MCF 10A (cell line): ENCODE data around the gene SLC26A4. TPM values are rescaled to one million over a fixed set of nuclear protein-coding genes. Genes with fewer than 3 reads are reported as not detected.

Source experiments
- BruUV-seq: library from RNA; stranded (reverse); fragments of 400-500 nt; replicated peaks from 2 replicates; lab custom pipeline; 2021; lab: Mats Ljungman, UMichigan
- CTCF ChIA-PET: fragments of 300-600 bp; sonication (Branson Sonifier 250); formaldehyde crosslinking; extraction: SDS; loops from one replicate; lab custom pipeline; 2021; ENCODE audit warnings: antibody characterized with exemption, inconsistent platforms; lab: Yijun Ruan, JAX
- POLR2A ChIA-PET: fragments of 300-600, 350-650 bp; sonication (Branson Sonifier 250); formaldehyde crosslinking; extraction: SDS; loops from one replicate; lab custom pipeline; 2020; ENCODE audit warnings: antibody characterized with exemption, inconsistent platforms; lab: Yijun Ruan, JAX
- DNase-seq: peaks from one replicate; pipeline ENCODE4 v3.0.0-alpha.2; 2018; ENCODE audit not compliant: unreplicated experiment
- H3K27ac Mint-ChIP-seq: one replicate; pipeline ENCODE4 v1.8.0; 2022; ENCODE audit warnings: mild to moderate bottlenecking, low read depth, mixed read lengths; ENCODE audit not compliant: unreplicated experiment
- H3K27me3 Mint-ChIP-seq: one replicate; pipeline ENCODE4 v1.8.0; 2022; ENCODE audit warnings: mixed read lengths; ENCODE audit not compliant: insufficient read depth, unreplicated experiment
- H3K36me3 Mint-ChIP-seq: one replicate; pipeline ENCODE4 v1.8.0; 2022; ENCODE audit warnings: mild to moderate bottlenecking, moderate library complexity, mixed read lengths; ENCODE audit not compliant: insufficient read depth, unreplicated experiment
- H3K4me1 Mint-ChIP-seq: one replicate; pipeline ENCODE4 v1.8.0; 2022; ENCODE audit warnings: mixed read lengths; ENCODE audit not compliant: insufficient read depth, unreplicated experiment
- H3K4me3 Mint-ChIP-seq: one replicate; pipeline ENCODE4 v1.8.0; 2022; ENCODE audit warnings: mild to moderate bottlenecking, moderate library complexity, mixed read lengths; ENCODE audit not compliant: unreplicated experiment
- H3K9me3 Mint-ChIP-seq: one replicate; pipeline ENCODE4 v1.8.0; 2022; ENCODE audit warnings: mixed read lengths; ENCODE audit not compliant: unreplicated experiment
- CTCF ChIP-seq: fragments of 200-600 bp; IDR thresholded peaks from one replicate; pipeline ENCODE4 v1.8.0; 2022; ENCODE audit warnings: antibody characterized with exemption, mild to moderate bottlenecking; ENCODE audit not compliant: unreplicated experiment
- intact Hi-C: fragments of 100-400 bp; cut with micrococcal nuclease; formaldehyde crosslinking; loops from 2 replicates; pipeline ENCODE4 v1.14.1; 2022
- total RNA-seq: library from RNA; stranded (reverse); gene quantifications from 2 replicates; pipeline ENCODE4 v1.2.3, GENCODE V29; 2022

SLC26A4 gene
- total RNA-seq, 1 experiment from 2014 or later: 0.21 TPM

GRCh38 chr7:107691716-107692115 lies 31.1 kb downstream of the SLC26A4 start:
- no peak overlapping the region for H3K4me3 Mint-ChIP-seq
- peaks cover 20% of the 10 kb centered on the region for H3K4me1 Mint-ChIP-seq
- intact Hi-C loops: no loop called here
- no peaks in the 10 kb centered on the region for H3K36me3 Mint-ChIP-seq
- H3K27me3 Mint-ChIP-seq: no peaks in the 10 kb centered on the region
- ChIA-PET POLR2A (interaction anchor here (0.7 kb wide), 1 partner anchor 11 kb away, joined by 3 read pairs; no protein-coding TSS in a partner anchor), CTCF (no interaction called here)
- no peaks in the 10 kb centered on the region for H3K9me3 Mint-ChIP-seq
- no peak for DNase-seq
- TF ChIP-seq CTCF: no peak
- no TSS peak for BruUV-seq
- H3K27ac Mint-ChIP-seq: no peak overlapping the region

- DNase-seq: no peak
- no TSS peak for BruUV-seq
- H3K4me3 Mint-ChIP-seq: no peak overlapping the region
- no peak overlapping the region for H3K27ac Mint-ChIP-seq
- POLR2A ChIA-PET: interaction anchor here (0.5 to 1.4 kb wide), 3 partner anchors 51 to 382 kb away, joined by 3 to 4 read pairs (median 4); no protein-coding TSS in a partner anchor
- H3K4me1 Mint-ChIP-seq: peaks cover 20% of the 10 kb centered on the region
- no peaks in the 10 kb centered on the region for H3K36me3 Mint-ChIP-seq
- CTCF ChIA-PET: no interaction called here
- intact Hi-C loops: no loop called here
- no peak for TF ChIP-seq CTCF
- H3K27me3 Mint-ChIP-seq: no peaks in the 10 kb centered on the region
- H3K9me3 Mint-ChIP-seq: no peaks in the 10 kb centered on the region
Observed at GRCh38 chr7:107692501-107692900, 31.9 kb downstream of the SLC26A4 start.

GRCh38 chr7:107693396-107693795 lies 32.8 kb downstream of the SLC26A4 start:
- no peak for DNase-seq
- POLR2A ChIA-PET: interaction anchor here (1.0 to 3.0 kb wide), 3 partner anchors 9 to 50 kb away, joined by 3 to 9 read pairs (median 4); no protein-coding TSS in a partner anchor
- peaks cover 20% of the 10 kb centered on the region for H3K4me1 Mint-ChIP-seq

GRCh38 chr7:107694386-107694785 lies 33.8 kb downstream of the SLC26A4 start:
- no peak overlapping the region for H3K4me3 Mint-ChIP-seq
- no TSS peak for BruUV-seq
- H3K36me3 Mint-ChIP-seq: no peaks in the 10 kb centered on the region
- no peak overlapping the region for H3K27ac Mint-ChIP-seq
- intact Hi-C loops: no loop called here
- no peak for TF ChIP-seq CTCF
- H3K4me1 Mint-ChIP-seq: peaks cover 20% of the 10 kb centered on the region
- H3K27me3 Mint-ChIP-seq: no peaks in the 10 kb centered on the region
- H3K9me3 Mint-ChIP-seq: no peaks in the 10 kb centered on the region
- ChIA-PET POLR2A (interaction anchor here (1.0 to 3.0 kb wide), 2 partner anchors 19 to 101 kb away, joined by 3 to 9 read pairs; no protein-coding TSS in a partner anchor), CTCF (interaction anchor here (1.7 kb wide), 1 partner anchor 231 kb away, joined by 4 read pairs; no protein-coding TSS in a partner anchor)
- peak; percentile 37 for DNase-seq

More at GRCh38 chr7:107693396-107693795, 32.8 kb downstream of the SLC26A4 start:
- Mint-ChIP-seq H3K27me3 (no peaks in the 10 kb centered on the region), H3K36me3 (no peaks in the 10 kb centered on the region), H3K4me3 (no peak overlapping the region), H3K27ac (no peak overlapping the region), H3K9me3 (no peaks in the 10 kb centered on the region)
- no peak for TF ChIP-seq CTCF
- intact Hi-C loops: no loop called here
- CTCF ChIA-PET: interaction anchor here (1.7 kb wide), 1 partner anchor 230 kb away, joined by 4 read pairs; no protein-coding TSS in a partner anchor
- BruUV-seq: no TSS peak
